PFSK-1 (cell line): Measurements from ENCODE around the gene NUDT13.

ENCODE experiments used
- FOXP2 ChIP-seq: optimal IDR thresholded peaks from 2 replicates; pipeline ENCODE3; 2011; ENCODE audit warnings: borderline replicate concordance, control low read depth, inconsistent platforms; ENCODE audit not compliant: insufficient read depth; ENCODE audit errors: extremely low read length, extremely low read depth
- POLR2AphosphoS5 ChIP-seq: IDR thresholded peaks from 2 replicates; pipeline ENCODE4 v1.6.1; 2012; ENCODE audit warnings: low read depth, mild to moderate bottlenecking, control low read depth, low read length, moderate library complexity
- REST ChIP-seq, 2 experiments: IDR thresholded peaks; 2 replicates each; pipeline versions ENCODE4 v1.6.1 to v1.8.0; 2011 to 2012; ENCODE audit warnings: low read depth in 2 of 2, low read length in 2 of 2, control low read depth in 1 of 2, inconsistent platforms in 1 of 2, mild to moderate bottlenecking in 1 of 2, moderate library complexity in 1 of 2; ENCODE audit not compliant: insufficient read depth in 1 of 2
- SIN3A ChIP-seq: IDR thresholded peaks from 2 replicates; pipeline ENCODE4 v1.6.1; 2012; ENCODE audit warnings: mild to moderate bottlenecking, low read length, moderate library complexity, borderline replicate concordance; ENCODE audit not compliant: insufficient read depth
- TAF1 ChIP-seq: IDR thresholded peaks from 2 replicates; pipeline ENCODE4 v1.6.1; 2012; ENCODE audit warnings: low read length, control low read depth, borderline replicate concordance; ENCODE audit not compliant: insufficient read depth

The NUDT13 gene

DNA sequence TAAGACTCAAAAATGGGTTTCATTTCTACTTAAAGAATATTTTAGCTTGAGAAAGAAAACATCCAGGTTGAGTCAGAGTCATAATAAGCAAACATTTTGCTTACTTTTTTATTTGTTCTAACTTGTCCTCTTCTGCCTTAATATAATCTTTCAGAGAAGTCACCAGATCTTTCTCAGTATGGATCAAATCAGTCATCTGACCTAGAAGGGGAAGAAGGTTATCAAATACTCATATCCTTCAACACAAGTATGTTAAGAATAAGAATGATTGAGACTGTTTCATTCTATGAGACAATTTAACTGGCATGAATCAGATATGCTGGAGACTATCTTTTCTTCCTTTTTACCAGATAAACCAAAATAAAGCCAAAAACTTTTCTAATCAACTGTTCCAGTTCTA lies 36.6 kb upstream of the NUDT13 start:
- TF ChIP-seq TAF1: no peak
- TF ChIP-seq REST (IDR thresholded peaks at IDR 0.05; ENCODE audit: insufficient read depth in 1 of 2, low read depth in 2 of 2, low read length in 2 of 2): no peak
- TF ChIP-seq POLR2AphosphoS5: no peak
- TF ChIP-seq SIN3A: no peak
- TF ChIP-seq FOXP2: no peak

- no peak for TF ChIP-seq POLR2AphosphoS5
These were observed 34.4 kb upstream of the NUDT13 start for GRCh38 chr10:73075829-73076228.

- TF ChIP-seq TAF1 (no peak), POLR2AphosphoS5 (no peak), SIN3A (no peak), FOXP2 (no peak), REST (IDR thresholded peaks at IDR 0.05; ENCODE audit: insufficient read depth in 1 of 2, low read depth in 2 of 2, low read length in 2 of 2) (no peak)
These were observed 33.7 kb upstream of the NUDT13 start for GRCh38 chr10:73076360-73077183.

- TF ChIP-seq REST (IDR thresholded peaks at IDR 0.05; ENCODE audit: insufficient read depth in 1 of 2, low read depth in 2 of 2, low read length in 2 of 2) (no peak), SIN3A (no peak)
These were observed 30.3 kb upstream of the NUDT13 start for GRCh38 chr10:73079779-73080541.

- no peak for TF ChIP-seq REST (IDR thresholded peaks at IDR 0.05; ENCODE audit: insufficient read depth in 1 of 2, low read depth in 2 of 2, low read length in 2 of 2)
- TF ChIP-seq TAF1: no peak
- TF ChIP-seq SIN3A: no peak
- no peak for TF ChIP-seq POLR2AphosphoS5
- no peak for TF ChIP-seq FOXP2
These were observed 27.0 kb upstream of the NUDT13 start for GRCh38 chr10:73083221-73083620.
